HTR-8/SVneo (cell line): ENCODE results near the gene LCE2A.
"Not testable (repeated sequence)": the region's sequence is repeated elsewhere in the genome, so short reads cannot be mapped to it uniquely, and the experiment has no call there.

Source experiments
- DNase-seq: peaks from one replicate; pipeline ENCODE4 v3.0.0; 2011; ENCODE audit warnings: low spot score, mixed read lengths; ENCODE audit not compliant: insufficient read length
- FAIRE-seq: peaks from 2 replicates; lab custom pipeline; 2011; peaks lifted over from hg19 to GRCh38; lab: Jason Lieb, UNC

The LCE2A gene

GRCh38 chr1:152697701-152698600, at the start of gene LCE2A:
TSS of gene LCE2A (plus strand) at chr1:152698345. CDS start at chr1:152698902, 557 bp downstream.
- DNase-seq, result no peak
- no peak for FAIRE-seq

- DNase-seq, result peak; percentile 17
- no peak for FAIRE-seq
Measured at GRCh38 chr1:152654110-152654509, 44.0 kb upstream of the LCE2A start.

- FAIRE-seq, result no peak
- DNase-seq, result no peak
Measured at GRCh38 chr1:152656459-152656858, 41.7 kb upstream of the LCE2A start.

- DNase-seq, result no peak
- FAIRE-seq, result no peak
Measured at GRCh38 chr1:152657677-152658076, 40.5 kb upstream of the LCE2A start.

GRCh38 chr1:152658649-152659048, 39.5 kb upstream of the LCE2A start:
- no peak for FAIRE-seq
- DNase-seq, result no peak

GRCh38 chr1:152663098-152663497, 35.0 kb upstream of the LCE2A start, which contains the start of gene LCE2D:
TSS of gene LCE2D (plus strand) at chr1:152663380. CDS start at chr1:152664106, 726 bp downstream.
- DNase-seq, result no peak

GRCh38 chr1:152666171-152666570, 32.0 kb upstream of the LCE2A start:
- not testable (repeated sequence) for DNase-seq, FAIRE-seq

More at GRCh38 chr1:152663098-152663497, 35.0 kb upstream of the LCE2A start, which contains the start of gene LCE2D:
- FAIRE-seq, result no peak

- FAIRE-seq, result no peak
- DNase-seq, result no peak
Measured at GRCh38 chr1:152667648-152668047, 30.5 kb upstream of the LCE2A start.

- FAIRE-seq, result no peak
- DNase-seq, result no peak
Measured at GRCh38 chr1:152673016-152673415, 25.1 kb upstream of the LCE2A start.

- FAIRE-seq, DNase-seq: not testable (repeated sequence)
Measured at GRCh38 chr1:152674983-152675382, 23.2 kb upstream of the LCE2A start, which contains the start of gene LCE2C. TSS of gene LCE2C (plus strand) at chr1:152675279. CDS start at chr1:152676016, 737 bp downstream.

- no peak for DNase-seq
- FAIRE-seq, result no peak
Measured at GRCh38 chr1:152679459-152679858, 18.7 kb upstream of the LCE2A start.

- FAIRE-seq (no peak), DNase-seq (no peak)
Measured at GRCh38 chr1:152681616-152682015, 16.5 kb upstream of the LCE2A start.

GRCh38 chr1:152683846-152684245, 14.3 kb upstream of the LCE2A start:
- FAIRE-seq (no peak), DNase-seq (no peak)

GRCh38 chr1:152685823-152686222, 12.3 kb upstream of the LCE2A start, which contains the start of gene LCE2B:
TSS of gene LCE2B (plus strand) at chr1:152686123. CDS start at chr1:152686844, 721 bp downstream.
- FAIRE-seq, result peak; percentile 67
- DNase-seq, result not testable (repeated sequence)

GRCh38 chr1:152699746-152700145, 1.6 kb downstream of the LCE2A start:
- DNase-seq, result no peak
- no peak for FAIRE-seq

- DNase-seq (no peak), FAIRE-seq (no peak)
Measured at GRCh38 chr1:152707860-152708259, 9.7 kb downstream of the LCE2A start, which contains the start of gene LCE4A. TSS of gene LCE4A (plus strand) at chr1:152708160. CDS start at chr1:152709076, 916 bp downstream.

- DNase-seq, result no peak
- no peak for FAIRE-seq
Measured at GRCh38 chr1:152718238-152718637, 20.1 kb downstream of the LCE2A start.

- DNase-seq, result no peak
- FAIRE-seq, result no peak
Measured at GRCh38 chr1:152725261-152725660, 27.1 kb downstream of the LCE2A start.

- DNase-seq (no peak), FAIRE-seq (no peak)
Measured at GRCh38 chr1:152728986-152729385, 30.8 kb downstream of the LCE2A start.

- FAIRE-seq (no peak), DNase-seq (no peak)
Measured at GRCh38 chr1:152735648-152736047, 37.5 kb downstream of the LCE2A start.

- DNase-seq, result no peak
- no peak for FAIRE-seq
Measured at GRCh38 chr1:152737997-152738396, 39.9 kb downstream of the LCE2A start.
